HCT116 (cell line): Measurements from ENCODE around the gene NCAPD3. TPM values are rescaled to one million over a fixed set of nuclear protein-coding genes. Genes with fewer than 3 reads are reported as not detected.

Experiments
- ATAC-seq: fragments of 200-7000 bp; cut with Tn5 transposase; 2 replicates; pipeline ENCODE4 v1.9.1; 2020; ENCODE audit warnings: mild to moderate bottlenecking, moderate library complexity
- BruUV-seq: library from RNA; stranded (reverse); fragments of 400-500 nt; replicated peaks from 2 replicates; lab custom pipeline; 2021; lab: Mats Ljungman, UMichigan
- CTCF ChIA-PET: fragments of 300-600 bp; sonication (Branson Sonifier 250); formaldehyde crosslinking; loops from one replicate; lab custom pipeline; 2021; ENCODE audit warnings: antibody characterized with exemption; lab: Charles Lee
- POLR2A ChIA-PET: fragments of 300-600, 350-600 bp; sonication (Branson Sonifier 250); formaldehyde crosslinking; loops from one replicate; lab custom pipeline; 2021; ENCODE audit warnings: antibody characterized with exemption; lab: Charles Lee
- RAD21 ChIA-PET, 2 experiments: fragments of 300-600 bp; sonication (Branson Sonifier 250); formaldehyde crosslinking; loops; one replicate each; lab custom pipeline; 2023; ENCODE audit warnings: low total read pairs in 2 of 2; ENCODE audit not compliant: uncharacterized antibody in 2 of 2, unreplicated experiment in 2 of 2, low non-redundant PET in 1 of 2; lab: Charles Lee
- DNase-seq: peaks from one replicate; pipeline ENCODE4 v3.0.0-alpha.2; 2010; ENCODE audit warnings: low read depth, low spot score
- H2AFZ ChIP-seq: fragments of 200-600 bp; shearing (Covaris generic), sonication (generic); 2 replicates; pipeline ENCODE4 v1.6.1; 2017; ENCODE audit warnings: low read depth, mixed run types, mixed read lengths, antibody characterized with exemption, low read length; ENCODE audit not compliant: poor library complexity, severe bottlenecking
- H3K27ac ChIP-seq: 2 replicates; pipeline ENCODE4 v1.5.1; 2012; ENCODE audit warnings: low read depth, low read length
- H3K27me3 ChIP-seq: fragments of 200-600 bp; sonication (generic); 2 replicates; pipeline ENCODE4 v1.6.1; 2016; ENCODE audit warnings: mixed run types, low read length, mixed read lengths; ENCODE audit not compliant: insufficient read depth
- H3K36me3 ChIP-seq, 2 experiments: fragments of 200-500 bp in 1 of 2; fragments of 200-600 bp in 1 of 2; sonication (Bioruptor generic) in 1 of 2; sonication (generic) in 1 of 2; 2 replicates each; pipeline versions ENCODE4 v1.5.1 to v1.6.1; 2014 to 2016; ENCODE audit warnings: low read length in 2 of 2, inconsistent platforms in 1 of 2, mixed read lengths in 1 of 2, mixed run types in 1 of 2; ENCODE audit not compliant: insufficient read depth in 2 of 2, control insufficient read depth in 1 of 2
- H3K4me1 ChIP-seq, 2 experiments: fragments of 200-600 bp in 1 of 2; sonication (generic) in 1 of 2; 2 replicates each; pipeline versions ENCODE4 v1.5.1 to v1.6.1; 2012 to 2017; ENCODE audit warnings: low read length in 2 of 2, inconsistent platforms in 1 of 2, mild to moderate bottlenecking in 1 of 2, mixed read lengths in 1 of 2, mixed run types in 1 of 2, moderate library complexity in 1 of 2; ENCODE audit not compliant: insufficient read depth in 2 of 2, control insufficient read depth in 1 of 2
- H3K4me2 ChIP-seq: fragments of 200-600 bp; sonication (generic); 2 replicates; pipeline ENCODE4 v1.6.1; 2017; ENCODE audit warnings: mixed run types, low read length, mixed read lengths
- H3K4me3 ChIP-seq, 2 experiments: fragments of 200-600 bp in 1 of 2; sonication (generic) in 1 of 2; replicated peaks in 1 of 2; 2 replicates each; pipeline ENCODE4 v1.5.1; 2011 to 2016; ENCODE audit warnings: low read length in 2 of 2, control low read depth in 1 of 2, low read depth in 1 of 2, mild to moderate bottlenecking in 1 of 2, mixed read lengths in 1 of 2, mixed run types in 1 of 2
- H3K79me2 ChIP-seq: fragments of 200-600 bp; sonication (generic); 2 replicates; pipeline ENCODE4 v1.6.1; 2017; ENCODE audit warnings: mild to moderate bottlenecking, mixed run types, low read length, moderate library complexity, mixed read lengths; ENCODE audit not compliant: insufficient read depth
- H3K9ac ChIP-seq: fragments of 200-600 bp; sonication (generic); 2 replicates; pipeline ENCODE4 v1.6.1; 2016; ENCODE audit warnings: low read length, mixed read lengths
- H3K9me2 ChIP-seq: fragments of 200-600 bp; sonication (generic), shearing (Covaris generic); 2 replicates; pipeline ENCODE4 v1.6.1; 2017; ENCODE audit warnings: mixed run types, mild to moderate bottlenecking, moderate library complexity; ENCODE audit not compliant: insufficient read depth
- H3K9me3 ChIP-seq, 2 experiments: fragments of 200-500 bp in 1 of 2; fragments of 200-600 bp in 1 of 2; sonication (Bioruptor generic) in 1 of 2; sonication (generic) in 1 of 2; 2 replicates each; pipeline ENCODE4 v1.6.1; 2014 to 2017; ENCODE audit warnings: low read length in 2 of 2, mixed read lengths in 2 of 2, inconsistent platforms in 1 of 2, low read depth in 1 of 2, mild to moderate bottlenecking in 1 of 2, mixed run types in 1 of 2, moderate library complexity in 1 of 2; ENCODE audit not compliant: control insufficient read depth in 1 of 2, insufficient read depth in 1 of 2
- H4K20me1 ChIP-seq: fragments of 200-600 bp; sonication (generic), shearing (Covaris generic); 2 replicates; pipeline ENCODE4 v1.6.1; 2017; ENCODE audit warnings: mixed run types, mild to moderate bottlenecking, moderate library complexity; ENCODE audit not compliant: insufficient read depth
- CBX3 ChIP-seq: IDR thresholded peaks from 2 replicates; pipeline ENCODE4 v1.6.1; 2012; ENCODE audit warnings: low read depth
- CTCF ChIP-seq, 3 experiments: fragments of 200-600 bp in 1 of 3; sonication (generic) in 1 of 3; IDR thresholded peaks in 2 of 3; conservative IDR thresholded peaks in 1 of 3; 2 replicates each; pipeline ENCODE4 v1.5.1; 2012 to 2017; ENCODE audit warnings: low read depth in 2 of 3, low read length in 2 of 3, antibody characterized with exemption in 1 of 3, borderline replicate concordance in 1 of 3, control low read depth in 1 of 3, mild to moderate bottlenecking in 1 of 3, mixed read lengths in 1 of 3, mixed run types in 1 of 3, moderate library complexity in 1 of 3; ENCODE audit not compliant: insufficient read depth in 1 of 3
- EGR1 ChIP-seq: IDR thresholded peaks from 2 replicates; pipeline ENCODE4 v1.6.1; 2012; ENCODE audit warnings: low read depth
- ELF1 ChIP-seq: IDR thresholded peaks from 2 replicates; pipeline ENCODE4 v1.6.1; 2012; ENCODE audit warnings: low read depth, borderline replicate concordance
- EZH2 ChIP-seq: fragments of 200-600 bp; sonication (generic); IDR thresholded peaks from 2 replicates; pipeline ENCODE4 v1.6.1; 2017; ENCODE audit warnings: antibody characterized with exemption, mixed run types
- JUND ChIP-seq: IDR thresholded peaks from 2 replicates; pipeline ENCODE4 v1.6.1; 2012
- MAX ChIP-seq: IDR thresholded peaks from 2 replicates; pipeline ENCODE4 v1.6.1; 2012
- REST ChIP-seq: IDR thresholded peaks from 2 replicates; pipeline ENCODE4 v1.6.1; 2012; ENCODE audit warnings: low read depth
- SIN3A ChIP-seq: IDR thresholded peaks from 2 replicates; pipeline ENCODE4 v1.6.1; 2012; ENCODE audit warnings: low read depth
- SP1 ChIP-seq: IDR thresholded peaks from 2 replicates; pipeline ENCODE4 v1.6.1; 2012; ENCODE audit warnings: low read depth
- TCF7L2 ChIP-seq: IDR thresholded peaks from 2 replicates; pipeline ENCODE4 v1.7.0; 2011; ENCODE audit warnings: borderline replicate concordance, inconsistent platforms; ENCODE audit not compliant: insufficient read depth, insufficient read length; ENCODE audit errors: extremely low read depth
- YY1 ChIP-seq: IDR thresholded peaks from 2 replicates; pipeline ENCODE4 v1.6.1; 2011; ENCODE audit warnings: low read length, low read depth, moderate library complexity, mild to moderate bottlenecking; ENCODE audit not compliant: insufficient replicate concordance; ENCODE audit errors: extremely low read depth
- intact Hi-C: fragments of 100-400 bp; cut with micrococcal nuclease; formaldehyde crosslinking; loops from 2 replicates; pipeline ENCODE4 v1.10.0; 2022
- total RNA-seq: library from RNA; stranded (reverse); gene quantifications from one replicate; pipeline ENCODE4 v1.2.1, GENCODE V29; 2021; ENCODE audit not compliant: unreplicated experiment

Gene NCAPD3
- total RNA-seq, 1 experiment from 2014 or later, result 71.0 TPM

- H3K9ac ChIP-seq, result no peak overlapping the region
- no peaks in the 10 kb centered on the region for H3K27me3 ChIP-seq
- POLR2A ChIA-PET, result no interaction called here
- H2AFZ ChIP-seq, result no peak overlapping the region
- no TSS peak for BruUV-seq
- no peak overlapping the region for H3K27ac ChIP-seq
- no peak overlapping the region for H3K4me2 ChIP-seq
- TF ChIP-seq YY1 (no peak), SP1 (no peak), SIN3A (no peak), MAX (no peak), ELF1 (no peak), REST (no peak), CBX3 (no peak), EZH2 (no peak), JUND (no peak), EGR1 (no peak), CTCF (IDR thresholded peaks at IDR 0.05 in 2 of 3, conservative IDR thresholded peaks at IDR 0.05 in 1 of 3; ENCODE audit: borderline replicate concordance in 1 of 3, insufficient read depth in 1 of 3, low read depth in 2 of 3, low read length in 2 of 3) (no peak), TCF7L2 (no peak)
- TF ChIP-seq, all 23 proteins: peak for 0
- Histone ChIP-seq H3K9me3 (no peaks in the 10 kb centered on the region), H3K4me3 (no peak overlapping the region), H3K4me1 (peaks cover 5 to 9% of the 10 kb centered on the region in 2 experiments; a peak in 2 of 4 replicates), H4K20me1 (no peaks in the 10 kb centered on the region), H3K79me2 (peaks cover 63% of the 10 kb centered on the region), H3K36me3 (no peaks in the 10 kb centered on the region), H3K9me2 (no peaks in the 10 kb centered on the region)
- intact Hi-C loops, result loop anchor here (10.0 kb wide), 1 partner anchor 194 kb away; no protein-coding TSS in a partner anchor
- ChIA-PET CTCF (no interaction called here), RAD21 (no interaction called here)
- no peak for DNase-seq
- no peak for ATAC-seq
Observed at GRCh38 chr11:134229126-134229790, 5.5 kb upstream of the NCAPD3 start.
